ENCODE measurements around the gene KCNIP4.
"Not testable (repeated sequence)": the region's sequence is repeated elsewhere in the genome, so short reads cannot be mapped to it uniquely, and the experiment has no call there.

The KCNIP4 gene

DNA sequence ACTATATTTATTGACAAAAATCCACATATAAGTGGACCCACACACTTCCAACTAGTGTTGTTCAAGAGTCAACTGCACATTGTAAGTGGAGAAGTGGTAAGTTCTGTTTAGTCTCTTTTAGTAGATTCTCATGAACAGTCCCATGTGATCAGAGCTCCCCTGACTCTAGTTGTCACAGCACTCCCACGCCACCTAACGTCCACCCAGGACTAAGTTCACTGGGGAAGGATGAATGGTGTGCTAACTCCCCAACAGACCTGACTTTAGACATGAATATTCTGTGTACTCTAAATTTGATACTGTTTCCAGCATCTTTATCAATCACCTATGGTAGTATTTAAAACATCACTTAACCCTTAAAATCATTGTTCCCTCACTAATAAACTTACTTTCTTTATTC, 1188.5 kb downstream of the KCNIP4 start:
- DNase-seq (ENCODE audit: low read depth in 2 of 2), result no peak

DNA sequence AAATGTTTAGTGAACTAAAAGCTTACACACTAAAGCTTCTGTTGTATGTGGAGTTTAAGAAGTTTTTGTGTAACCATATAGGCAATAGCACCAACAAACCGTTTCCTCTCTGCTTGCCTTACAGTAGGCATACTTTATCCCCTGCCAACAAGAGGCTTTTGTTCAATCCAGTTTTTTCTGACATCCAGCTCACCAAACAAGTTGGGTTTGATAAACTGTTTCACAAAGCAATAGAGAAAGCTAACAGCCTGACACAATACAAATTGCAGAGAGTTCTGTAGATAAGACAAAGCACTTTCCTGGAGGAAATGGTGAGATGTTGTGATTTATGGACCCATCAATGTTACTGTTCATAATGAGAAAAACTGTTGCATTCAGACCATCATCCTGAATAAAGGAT, 1194.5 kb downstream of the KCNIP4 start:
- DNase-seq (ENCODE audit: low read depth in 2 of 2), result no peak

DNA sequence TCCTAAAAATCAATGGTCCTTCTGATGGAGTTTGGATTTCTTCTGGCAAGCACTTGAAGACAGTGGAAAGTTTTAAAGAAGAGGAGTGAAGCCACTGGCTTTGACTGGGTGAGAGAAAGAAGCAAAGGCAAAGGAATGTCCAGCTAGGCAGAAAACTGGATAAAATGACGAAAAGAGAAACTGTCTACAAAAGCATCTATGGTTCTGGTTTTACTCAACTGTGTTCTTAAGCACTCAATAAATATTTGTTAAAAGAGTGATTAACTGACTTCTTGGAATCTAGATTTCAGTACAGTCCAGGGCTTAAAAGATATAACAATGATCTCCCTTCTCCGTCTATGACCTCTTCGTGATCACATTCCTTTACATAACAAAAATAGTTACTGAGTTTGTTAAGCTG, 1195.9 kb downstream of the KCNIP4 start:
- no peak for DNase-seq (ENCODE audit: low read depth in 2 of 2)

DNA sequence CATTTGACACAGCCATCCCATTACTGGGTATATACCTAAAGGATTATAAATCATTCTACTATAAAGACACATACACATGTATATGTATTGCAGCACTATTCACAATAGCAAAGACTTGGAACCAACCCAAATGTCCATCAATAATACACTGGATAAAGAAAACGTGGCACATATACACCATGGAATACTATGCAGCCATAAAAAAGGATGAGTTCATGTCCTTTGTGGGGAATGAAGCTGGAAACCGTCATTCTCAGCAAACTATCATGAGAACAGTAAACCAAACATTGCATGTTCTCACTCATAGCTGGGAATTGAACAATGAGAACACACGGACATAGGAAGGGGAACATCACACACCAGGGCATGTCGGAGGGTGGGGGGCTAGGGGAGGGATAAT, 1202.6 kb downstream of the KCNIP4 start:
- not testable (repeated sequence) for DNase-seq (ENCODE audit: low read depth in 2 of 2)

DNA sequence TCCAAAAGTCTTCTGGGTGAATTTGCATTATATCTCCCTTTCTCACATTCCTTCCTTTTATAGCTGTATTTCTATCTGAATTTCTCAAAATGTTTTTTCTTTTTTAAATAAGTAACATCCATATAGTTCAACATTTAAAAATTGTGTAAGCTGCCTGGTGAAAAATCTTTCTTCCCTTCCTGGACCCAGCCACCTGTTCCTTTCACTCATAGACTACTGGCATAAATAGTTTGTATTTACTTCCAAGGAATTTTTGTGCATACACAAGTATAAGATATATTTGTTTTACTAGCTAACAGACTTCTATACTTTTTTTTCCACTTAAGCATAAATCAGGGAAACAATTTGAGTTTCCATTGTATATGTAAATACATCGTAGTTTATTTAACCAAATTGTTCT, 1212.6 kb downstream of the KCNIP4 start:
- DNase-seq (ENCODE audit: low read depth in 2 of 2), result no peak

DNA sequence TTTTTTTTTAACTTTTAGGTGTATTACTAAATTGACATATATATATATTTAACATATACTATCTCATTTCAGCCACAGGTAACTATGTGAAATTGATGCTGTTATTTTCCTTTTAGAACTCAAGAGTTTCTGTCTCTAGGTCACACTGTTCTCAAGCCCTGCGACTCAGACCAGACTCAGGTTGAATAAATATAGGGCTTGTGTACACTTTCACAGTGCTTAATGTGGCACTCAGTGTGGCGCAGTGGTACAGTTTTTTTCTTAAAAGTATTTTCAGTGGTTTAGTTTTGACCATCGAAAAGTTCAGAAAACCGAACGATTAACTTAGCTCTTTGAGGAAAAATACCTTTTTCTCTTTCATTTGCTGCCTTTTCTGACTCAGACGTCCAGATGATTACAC, 1223.7 kb downstream of the KCNIP4 start:
- DNase-seq (ENCODE audit: low read depth in 2 of 2), result no peak

DNA sequence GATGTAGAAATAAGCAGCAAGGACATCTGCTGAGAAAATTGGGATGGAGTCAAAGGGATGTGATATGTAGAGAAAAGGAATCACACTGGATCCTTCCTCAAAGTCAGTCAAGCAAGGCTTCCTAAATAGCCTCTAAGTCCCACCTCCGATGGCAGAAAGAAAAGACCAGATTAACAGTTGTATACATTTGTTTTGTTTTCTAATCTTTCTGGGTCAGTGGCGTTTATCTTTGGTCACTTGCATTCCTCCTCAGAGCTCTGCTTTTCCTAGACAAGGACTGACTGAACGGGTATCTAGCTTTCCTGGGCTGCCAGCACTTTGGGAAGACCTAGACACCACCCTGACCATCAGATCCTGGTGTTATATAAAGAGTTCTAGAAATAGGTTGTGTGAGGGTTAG, 1225.1 kb downstream of the KCNIP4 start:
- no peak for DNase-seq (ENCODE audit: low read depth in 2 of 2)

DNA sequence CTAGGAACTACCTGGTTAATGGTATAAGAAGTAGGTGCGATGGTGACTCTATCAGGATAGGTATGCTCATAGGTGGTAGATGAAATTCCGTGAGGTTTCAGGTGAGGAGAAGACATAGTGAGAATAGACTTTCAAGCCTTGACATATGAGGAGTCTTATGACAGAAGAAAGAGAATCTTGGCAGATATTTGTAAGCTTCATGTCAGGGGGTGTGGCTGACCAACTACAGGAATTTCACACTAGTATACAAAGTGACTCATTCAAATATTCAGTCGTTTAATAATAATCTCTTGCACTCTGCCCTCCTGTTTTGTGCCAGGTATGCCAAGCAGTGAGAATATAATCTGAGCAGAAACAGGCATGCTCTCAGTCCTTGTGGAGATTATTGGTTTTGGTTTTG, 1225.6 kb downstream of the KCNIP4 start:
- no peak for DNase-seq (ENCODE audit: low read depth in 2 of 2)

DNA sequence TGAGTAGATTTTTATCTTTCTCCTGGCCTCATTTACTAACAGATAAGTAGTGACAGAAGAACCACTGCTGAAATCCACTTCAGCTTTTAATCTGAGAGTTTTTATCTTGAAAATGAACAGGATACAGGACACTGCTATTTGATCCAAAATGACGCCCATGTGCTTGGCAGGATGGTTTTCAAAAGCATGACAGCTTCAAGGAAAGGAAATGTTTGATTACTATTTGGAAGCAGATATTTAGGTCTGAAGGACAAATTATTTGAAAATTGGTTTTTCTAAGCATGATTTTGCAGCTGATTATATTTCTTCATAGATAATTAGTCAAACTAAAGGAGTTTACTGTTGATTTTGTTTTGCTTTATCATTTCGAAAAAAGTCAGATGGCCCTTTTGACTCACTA, 1237.2 kb downstream of the KCNIP4 start:
- DNase-seq (ENCODE audit: low read depth in 2 of 2), result no peak

DNA sequence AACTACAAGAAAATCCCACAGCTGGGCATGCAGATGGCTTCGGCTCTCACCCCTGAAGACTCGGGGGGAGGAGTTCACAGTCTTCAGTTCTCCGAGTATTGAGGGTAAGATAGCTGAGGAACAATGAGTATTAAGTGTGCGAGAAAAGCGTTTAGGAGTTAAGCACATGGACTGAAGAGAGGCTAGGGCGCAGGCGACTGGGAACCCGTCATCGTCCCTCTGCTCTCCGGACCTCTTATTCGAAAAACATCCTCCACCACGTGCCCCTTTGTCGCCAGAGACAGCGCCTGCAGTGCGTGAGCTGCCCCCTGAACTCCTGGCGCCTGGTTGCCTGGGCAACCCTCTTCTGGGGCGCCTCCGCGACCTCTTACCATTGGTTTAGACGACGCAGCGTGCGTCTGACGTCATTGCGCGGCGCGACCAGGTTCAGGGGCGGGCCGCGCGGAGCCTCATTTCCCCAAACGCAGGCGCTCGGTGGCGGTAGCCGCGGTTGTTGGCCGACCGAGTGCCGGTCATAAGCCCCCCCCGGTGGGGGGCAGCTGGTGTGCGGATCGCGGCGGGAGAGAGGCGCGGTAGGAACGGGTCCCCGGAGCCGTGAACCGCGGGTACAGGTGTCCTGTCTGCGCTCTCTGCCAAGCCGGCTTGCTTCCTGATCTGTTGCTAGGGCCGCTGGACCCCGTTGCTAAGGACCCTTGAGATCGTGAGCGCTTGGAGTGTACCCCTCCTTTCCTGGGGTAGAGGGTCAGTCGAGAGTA, 1248.4 kb downstream of the KCNIP4 start, which contains the start of gene PACRGL:
PACRGL (plus strand) TSS at position 452 of the 755 bp plus-strand sequence. CDS start 4,024 bp downstream, outside the sequence.
- peak; percentile 78 to 84 for DNase-seq (ENCODE audit: low read depth in 2 of 2)

DNA sequence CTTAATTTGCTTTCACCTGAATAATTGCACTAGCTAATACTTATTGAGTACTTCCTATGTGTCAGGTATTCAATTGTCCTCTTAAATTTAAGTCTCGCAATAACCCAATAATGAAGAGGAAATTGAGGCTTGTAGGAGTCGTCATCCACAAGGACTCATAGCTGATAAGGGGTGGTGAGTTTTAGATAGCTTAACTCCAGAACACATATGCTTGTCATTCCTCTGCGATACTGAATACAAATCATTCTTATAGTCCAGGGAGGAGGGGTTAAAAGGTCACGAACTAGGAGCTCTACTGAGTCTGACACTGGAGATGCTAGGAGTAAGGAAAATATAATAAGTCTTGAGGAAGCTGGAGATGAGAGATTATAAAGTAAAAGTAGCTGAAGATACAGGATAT, 1249.8 kb downstream of the KCNIP4 start:
- no peak for DNase-seq (ENCODE audit: low read depth in 2 of 2)

DNA sequence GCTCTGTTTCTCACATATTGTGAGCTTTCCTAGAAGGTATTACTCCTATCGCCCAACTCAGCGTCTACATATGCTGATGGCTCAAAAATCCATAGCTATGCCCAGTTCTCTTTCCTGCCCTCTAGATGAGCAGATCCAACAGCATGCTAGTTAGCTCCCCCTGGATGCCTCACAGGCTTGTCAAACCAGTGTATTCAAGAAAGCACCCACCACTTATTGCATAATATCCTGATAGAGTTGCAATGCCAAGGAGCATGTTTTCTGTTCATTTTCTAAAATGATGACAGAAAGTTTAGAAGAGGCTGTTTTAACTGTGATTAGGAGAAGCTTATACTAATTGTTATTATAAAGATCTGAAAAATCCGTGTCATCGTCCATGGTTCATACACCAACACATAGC, 1250.2 kb downstream of the KCNIP4 start:
- no peak for DNase-seq (ENCODE audit: low read depth in 2 of 2)

DNA sequence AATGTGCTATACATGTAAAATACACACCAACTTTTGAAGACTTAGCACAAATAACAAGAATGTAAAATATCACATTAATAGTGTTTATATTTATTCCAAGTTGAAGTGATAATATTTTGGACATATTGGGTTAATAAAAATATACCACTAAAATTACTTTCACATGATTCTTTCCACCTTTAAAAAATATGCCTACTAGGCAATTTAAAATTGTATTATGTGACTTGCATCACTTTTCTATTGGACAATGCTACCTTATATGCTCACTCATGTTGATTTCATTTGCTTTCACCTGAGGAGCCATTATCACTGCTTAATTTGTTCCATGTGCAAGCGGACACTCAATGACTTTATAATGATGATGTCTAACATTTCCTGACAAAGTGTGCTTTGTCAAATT, 1251.8 kb downstream of the KCNIP4 start:
- DNase-seq (ENCODE audit: low read depth in 2 of 2), result no peak

DNA sequence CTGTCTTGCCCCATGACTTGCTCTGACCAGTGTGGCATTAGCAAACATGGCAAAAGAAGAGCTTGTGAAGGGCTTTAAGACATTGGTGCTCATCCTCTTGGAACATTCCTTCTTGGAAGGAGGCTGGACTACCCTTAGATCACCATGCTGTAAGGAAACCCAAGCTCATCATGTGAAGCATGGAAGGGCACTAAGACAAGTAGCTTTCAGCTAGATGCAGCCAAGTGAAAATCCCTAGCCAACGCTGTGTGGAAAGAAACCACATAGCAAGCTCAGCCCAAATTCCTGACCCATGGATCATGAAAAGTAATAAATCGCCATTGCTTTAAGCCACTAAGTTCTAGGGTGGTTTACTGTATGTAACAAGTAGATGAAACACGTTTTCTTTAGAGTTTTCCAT, 1260.7 kb downstream of the KCNIP4 start:
- no peak for DNase-seq (ENCODE audit: low read depth in 2 of 2)

DNA sequence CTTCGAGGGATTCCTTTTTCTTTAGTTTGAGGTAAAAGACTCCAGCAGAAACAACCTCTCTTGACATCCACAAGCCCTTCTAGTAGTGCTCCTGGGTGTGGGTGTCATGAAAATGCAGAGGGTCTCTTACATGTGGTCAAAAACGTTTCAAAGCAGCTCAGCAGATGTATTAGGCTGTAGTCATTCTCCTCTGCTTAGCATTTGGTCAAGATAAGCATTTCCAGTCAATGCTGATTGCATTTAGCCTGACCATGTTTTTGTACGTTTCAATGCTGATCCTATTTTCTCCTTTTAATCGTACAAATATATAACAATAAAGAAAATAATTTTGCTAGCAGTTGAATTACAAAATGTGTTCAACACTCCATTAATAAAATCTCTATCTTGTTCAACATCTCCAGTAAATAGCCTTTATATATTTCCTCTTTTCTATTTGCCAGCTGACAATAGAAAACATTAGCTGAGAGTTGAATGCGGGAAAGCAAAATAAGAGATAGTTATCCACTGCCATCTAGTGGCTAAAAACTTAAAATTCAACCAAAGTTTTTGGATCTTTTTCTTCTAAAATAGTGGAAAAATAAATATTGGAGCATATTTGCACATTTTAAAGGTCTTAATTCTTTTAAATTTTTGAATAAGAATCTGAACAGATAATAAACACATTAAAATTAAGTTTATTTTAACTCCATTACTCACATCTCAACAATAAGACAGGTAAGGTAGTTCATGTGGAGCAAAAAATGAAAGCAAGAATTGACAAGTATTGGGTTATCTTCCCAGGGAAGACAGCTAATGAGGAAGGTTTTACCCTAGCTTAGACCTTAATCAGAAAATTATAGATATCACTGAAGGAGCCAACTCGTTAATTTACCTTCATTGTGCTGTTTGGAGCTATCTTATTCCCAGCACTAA, 1263.5 kb downstream of the KCNIP4 start:
- DNase-seq (ENCODE audit: low read depth in 2 of 2), result no peak

DNA sequence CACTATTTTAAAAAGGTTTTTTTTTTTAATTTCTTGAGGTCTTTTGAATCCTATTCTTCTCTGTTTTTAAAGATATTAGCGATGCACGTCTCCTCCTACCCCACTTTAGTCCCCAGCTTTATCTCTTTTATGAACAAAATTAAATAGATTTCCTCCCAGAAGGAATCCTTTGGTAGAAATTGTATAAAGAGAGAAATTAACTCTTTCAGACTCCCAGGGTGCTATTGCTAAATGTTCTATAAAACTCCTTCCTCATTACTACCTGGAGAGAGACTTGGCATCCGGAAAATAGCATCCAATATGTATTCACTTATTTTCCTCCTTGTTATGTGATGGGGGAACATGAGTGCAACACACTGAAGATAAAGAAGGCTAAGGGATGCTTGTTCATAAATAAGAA, 1264.8 kb downstream of the KCNIP4 start:
- no peak for DNase-seq (ENCODE audit: low read depth in 2 of 2)

DNA sequence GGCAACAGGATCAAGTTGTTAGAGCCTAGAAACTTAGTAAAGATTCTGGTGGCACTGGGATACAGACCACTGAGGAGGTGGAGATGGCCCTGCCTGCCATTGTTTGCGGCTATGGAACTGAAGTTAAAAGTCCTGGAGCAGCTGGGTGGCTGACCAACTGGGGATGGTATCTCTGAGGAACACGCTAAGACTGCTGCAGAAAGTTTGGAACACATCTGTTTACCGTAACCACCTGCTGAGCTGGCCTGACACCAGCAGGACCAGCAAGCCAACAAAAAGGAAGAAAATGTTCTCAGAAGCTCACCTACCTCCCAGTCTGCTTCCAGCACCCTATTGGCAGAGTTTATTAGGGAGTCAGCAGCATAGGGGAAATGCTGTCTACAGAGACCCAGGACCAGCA, 1265.7 kb downstream of the KCNIP4 start:
- DNase-seq (ENCODE audit: low read depth in 2 of 2), result no peak

DNA sequence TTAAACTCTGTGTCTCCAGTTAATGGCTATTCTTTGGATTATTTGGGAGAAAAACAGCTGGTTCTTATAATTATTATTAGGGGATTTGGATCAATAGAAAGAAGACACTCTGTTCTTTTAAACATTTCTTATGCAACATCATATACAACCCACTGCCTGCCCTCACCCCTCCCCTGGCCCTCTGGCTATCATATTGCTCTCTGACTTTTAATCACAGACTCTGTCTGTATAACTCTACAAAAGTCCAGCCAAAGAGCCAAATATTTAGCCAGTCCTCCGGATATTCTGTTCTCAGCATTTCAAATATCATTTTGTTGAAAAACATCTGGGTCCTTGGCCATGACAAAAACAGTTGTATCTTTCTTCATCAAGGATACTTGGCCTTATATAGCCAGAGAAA, 1267.3 kb downstream of the KCNIP4 start:
- DNase-seq (ENCODE audit: low read depth in 2 of 2), result no peak

DNA sequence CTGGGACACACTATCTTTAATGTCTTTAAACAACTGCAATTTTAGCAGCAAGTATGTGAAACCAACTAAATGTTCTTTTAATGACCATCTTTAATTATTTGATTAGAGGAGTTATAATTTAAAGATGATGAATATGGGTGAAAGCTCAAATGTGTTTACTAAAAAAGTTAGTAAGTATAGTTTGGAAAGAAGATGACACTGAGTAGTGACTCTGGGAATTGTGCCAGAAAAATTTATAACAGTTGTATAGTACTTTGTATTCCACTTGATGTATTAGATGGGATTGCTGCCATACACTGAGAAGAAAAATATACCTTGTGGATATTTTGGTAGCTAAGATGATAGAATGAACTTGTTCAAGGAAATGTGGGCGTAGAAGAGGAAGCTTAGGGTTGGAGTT, 1267.8 kb downstream of the KCNIP4 start:
- DNase-seq (ENCODE audit: low read depth in 2 of 2), result no peak

DNA sequence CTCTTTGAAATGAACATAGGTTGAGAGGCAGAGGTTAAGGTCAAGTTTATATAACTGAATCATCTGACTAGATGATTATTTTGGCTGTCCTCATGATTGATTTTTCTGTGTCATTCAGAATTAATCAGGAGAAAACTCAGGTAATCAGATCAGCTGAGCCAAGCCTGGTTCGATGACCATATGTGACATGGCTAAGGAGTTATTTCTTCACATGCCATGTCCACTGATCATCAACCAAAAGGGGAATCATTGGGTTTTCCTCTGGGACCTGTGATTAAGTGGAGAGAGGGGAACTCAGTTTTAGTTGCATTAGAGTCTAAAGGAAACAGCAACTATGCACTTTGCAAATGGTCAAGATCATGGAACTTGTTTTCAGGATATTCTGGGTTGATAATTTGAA, 1268.6 kb downstream of the KCNIP4 start:
- no peak for DNase-seq (ENCODE audit: low read depth in 2 of 2)

Measured in stimulated activated CD8-positive, alpha-beta memory T cell treated with anti-CD3 and anti-CD28 coated beads, Interleukin-7, amount 100 ng/mL, for 1 hour (primary cell).